ENCODE measurements around the gene PDCD11.

Gene PDCD11

GRCh38 chr10:103449208-103450144 lies 53.0 kb downstream of the PDCD11 start:
- DNase-seq (ENCODE audit: low read depth, low spot score): no peak

GRCh38 chr10:103450201-103450695 lies 53.8 kb downstream of the PDCD11 start:
- no peak for DNase-seq (ENCODE audit: low read depth, low spot score)

DNA sequence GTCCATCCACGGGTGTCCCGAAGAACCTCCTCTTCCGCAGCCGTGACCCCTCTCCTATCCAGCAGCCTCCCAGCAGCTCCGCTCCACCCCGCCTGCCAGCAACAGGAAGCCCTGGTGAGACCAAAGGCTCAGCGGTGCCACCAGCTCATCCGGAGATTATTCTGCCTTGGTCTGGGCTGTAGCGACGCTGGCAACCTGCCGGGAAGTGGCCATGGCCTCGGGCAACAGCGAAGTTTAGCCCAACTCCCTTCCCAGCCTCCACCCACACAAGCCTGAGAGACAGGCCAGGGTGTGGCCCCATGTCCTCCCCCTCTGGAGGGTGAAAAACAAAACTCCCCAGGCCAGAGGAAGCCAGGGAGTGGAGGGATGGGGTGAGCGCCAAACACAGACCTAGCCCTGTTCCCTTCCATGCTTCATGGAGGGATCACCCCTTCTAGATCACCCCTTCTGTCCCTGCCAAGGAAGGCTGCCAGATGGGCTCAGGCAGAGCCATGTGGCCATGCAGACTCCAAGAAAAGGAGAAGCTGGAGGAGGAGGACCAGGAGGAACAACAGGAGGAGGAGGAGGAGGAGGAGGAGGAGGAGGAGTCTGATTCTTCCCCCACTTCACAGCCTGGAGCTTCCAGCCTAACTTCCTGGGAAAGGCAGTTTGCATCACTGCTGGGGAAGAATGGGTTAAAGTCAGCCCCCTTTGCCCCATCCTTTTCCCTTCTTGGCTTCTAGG lies 54.8 kb downstream of the PDCD11 start:
- peak; percentile 38 for DNase-seq (ENCODE audit: low read depth, low spot score)

- peak; percentile 80 for DNase-seq (ENCODE audit: low read depth, low spot score)
These were observed 55.5 kb downstream of the PDCD11 start, which contains the start of gene CALHM2 for GRCh38 chr10:103451831-103452505. Gene CALHM2, minus strand, starts transcription at chr10:103452370. Its CDS starts 2,429 bp downstream, at chr10:103449941.

GRCh38 chr10:103452506-103453230 lies 56.2 kb downstream of the PDCD11 start:
- no peak for DNase-seq (ENCODE audit: low read depth, low spot score)

DNA sequence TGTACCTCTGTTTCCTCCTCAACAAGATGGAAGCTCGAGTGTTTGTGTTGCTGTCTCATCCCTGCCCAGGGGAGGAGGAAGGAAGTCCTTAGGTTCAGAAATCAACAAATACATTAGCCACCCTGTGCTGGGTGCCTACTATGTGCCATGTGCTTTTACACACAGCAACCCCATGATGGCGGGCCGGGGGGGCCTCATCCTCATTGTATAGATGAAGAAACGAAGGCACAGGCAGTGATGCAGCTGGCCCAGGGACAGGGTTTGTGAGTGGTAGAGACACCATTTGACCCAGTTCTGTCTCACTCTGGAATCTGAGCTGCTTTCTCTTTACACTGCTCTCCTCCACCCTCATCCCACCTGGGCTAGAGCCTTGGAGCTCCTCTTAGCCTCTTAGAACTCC lies 57.6 kb downstream of the PDCD11 start:
- DNase-seq (ENCODE audit: low read depth, low spot score): no peak

DNA sequence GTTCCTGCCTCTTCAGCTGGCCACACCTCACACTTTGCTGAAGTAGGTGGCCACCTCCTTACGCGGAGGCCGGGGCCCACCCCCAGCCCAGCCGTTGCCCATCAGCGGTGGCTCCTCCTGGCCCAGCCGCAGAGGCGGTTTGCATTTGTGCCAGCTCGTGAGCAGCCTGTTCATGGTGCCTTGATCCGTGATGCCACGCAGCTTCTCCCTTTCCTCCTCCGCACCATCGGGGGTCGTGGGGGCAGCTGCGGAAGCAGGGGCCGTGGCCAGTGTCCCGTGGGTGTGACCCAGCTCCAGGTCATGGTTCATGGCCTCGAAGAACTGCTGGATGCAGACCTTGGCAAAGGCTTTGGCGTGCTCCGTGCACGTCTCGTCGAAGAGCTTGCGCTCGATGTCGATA lies 58.8 kb downstream of the PDCD11 start:
- DNase-seq (ENCODE audit: low read depth, low spot score): no peak

DNA sequence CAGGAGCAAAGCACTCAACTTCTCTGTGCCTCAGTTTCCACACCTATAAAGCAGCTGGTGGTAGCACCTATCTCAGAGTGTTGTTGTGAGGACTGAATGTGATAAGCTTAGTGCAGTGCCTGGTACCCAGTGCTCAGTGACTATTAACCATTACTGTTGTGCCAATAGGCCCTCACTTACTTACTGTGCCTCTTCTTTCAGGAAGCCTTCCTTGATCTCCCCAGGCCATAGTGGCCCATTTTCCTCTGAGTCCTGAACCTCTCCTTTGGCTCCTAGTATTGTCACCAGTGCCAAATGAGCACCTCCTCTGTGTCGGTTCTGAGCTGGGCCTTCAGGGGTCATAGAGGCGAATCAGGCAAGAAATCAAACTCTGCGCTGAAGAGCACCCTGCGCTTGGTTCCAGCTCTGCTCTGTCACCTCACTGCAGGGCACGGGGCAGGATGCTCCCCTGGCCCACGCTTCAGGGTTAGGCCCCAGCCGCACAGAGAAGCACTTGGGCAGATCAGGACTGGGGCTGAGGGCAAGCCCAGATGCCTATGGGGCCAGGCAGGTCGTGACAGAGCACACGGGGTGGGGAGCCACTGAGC lies 59.7 kb downstream of the PDCD11 start:
- DNase-seq (ENCODE audit: low read depth, low spot score): no peak

DNA sequence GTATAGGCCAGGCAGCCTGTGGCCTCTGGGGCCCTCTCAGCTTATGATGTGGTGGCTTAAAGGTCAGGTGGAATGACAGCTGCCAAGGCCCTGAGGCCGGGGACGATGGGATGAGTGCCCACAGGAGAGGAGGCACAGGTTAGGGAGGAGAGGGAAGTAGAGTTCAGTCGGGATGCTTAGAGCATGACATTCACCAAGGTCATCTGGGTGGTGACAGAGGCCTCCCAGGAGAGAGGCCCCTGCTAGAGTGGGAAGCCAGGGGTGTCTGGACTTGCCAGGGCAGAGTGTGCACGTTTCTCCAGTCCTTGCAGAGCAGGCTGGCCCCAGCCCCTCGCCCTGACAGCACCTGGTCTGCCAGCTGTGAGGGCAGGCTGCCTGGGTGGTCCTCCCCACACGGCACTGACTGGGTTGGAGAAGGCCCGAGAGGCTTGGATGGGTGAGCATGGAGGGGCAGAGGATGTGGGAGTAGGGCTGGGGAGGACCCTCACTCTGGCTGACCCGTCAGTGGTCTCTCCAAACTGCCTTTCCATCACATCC lies 60.8 kb downstream of the PDCD11 start:
- no peak for DNase-seq (ENCODE audit: low read depth, low spot score)

GRCh38 chr10:103457896-103458583 lies 61.6 kb downstream of the PDCD11 start:
- DNase-seq (ENCODE audit: low read depth, low spot score): no peak

- no peak for DNase-seq (ENCODE audit: low read depth, low spot score)
These were observed 62.3 kb downstream of the PDCD11 start, which contains the start of gene CALHM1 for GRCh38 chr10:103458720-103459119. Gene CALHM1, minus strand, starts transcription at chr10:103458900. Its CDS starts 149 bp downstream, at chr10:103458751.

DNA sequence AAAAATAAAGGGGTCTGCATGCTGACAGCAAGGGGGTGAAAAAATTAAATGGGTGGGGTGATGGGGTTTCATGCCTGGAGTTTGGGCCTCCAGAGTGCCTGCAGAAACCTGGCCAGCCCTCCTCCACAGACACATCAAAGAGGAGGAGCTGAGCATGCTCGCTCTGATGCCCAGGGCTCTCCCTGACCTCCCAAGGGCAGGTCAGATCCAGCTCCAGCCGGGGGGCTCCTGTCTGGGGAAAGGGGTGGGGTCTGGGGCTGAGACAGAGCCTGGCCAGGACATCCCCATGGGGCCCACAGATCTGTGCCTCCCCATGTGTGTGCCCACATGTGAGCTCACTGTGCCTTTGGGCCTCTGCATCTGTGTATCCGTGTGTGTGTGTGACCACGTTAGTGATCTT lies 63.2 kb downstream of the PDCD11 start:
- DNase-seq (ENCODE audit: low read depth, low spot score): no peak

- no peak for DNase-seq (ENCODE audit: low read depth, low spot score)
These were observed 67.1 kb downstream of the PDCD11 start for GRCh38 chr10:103463499-103463898.

DNA sequence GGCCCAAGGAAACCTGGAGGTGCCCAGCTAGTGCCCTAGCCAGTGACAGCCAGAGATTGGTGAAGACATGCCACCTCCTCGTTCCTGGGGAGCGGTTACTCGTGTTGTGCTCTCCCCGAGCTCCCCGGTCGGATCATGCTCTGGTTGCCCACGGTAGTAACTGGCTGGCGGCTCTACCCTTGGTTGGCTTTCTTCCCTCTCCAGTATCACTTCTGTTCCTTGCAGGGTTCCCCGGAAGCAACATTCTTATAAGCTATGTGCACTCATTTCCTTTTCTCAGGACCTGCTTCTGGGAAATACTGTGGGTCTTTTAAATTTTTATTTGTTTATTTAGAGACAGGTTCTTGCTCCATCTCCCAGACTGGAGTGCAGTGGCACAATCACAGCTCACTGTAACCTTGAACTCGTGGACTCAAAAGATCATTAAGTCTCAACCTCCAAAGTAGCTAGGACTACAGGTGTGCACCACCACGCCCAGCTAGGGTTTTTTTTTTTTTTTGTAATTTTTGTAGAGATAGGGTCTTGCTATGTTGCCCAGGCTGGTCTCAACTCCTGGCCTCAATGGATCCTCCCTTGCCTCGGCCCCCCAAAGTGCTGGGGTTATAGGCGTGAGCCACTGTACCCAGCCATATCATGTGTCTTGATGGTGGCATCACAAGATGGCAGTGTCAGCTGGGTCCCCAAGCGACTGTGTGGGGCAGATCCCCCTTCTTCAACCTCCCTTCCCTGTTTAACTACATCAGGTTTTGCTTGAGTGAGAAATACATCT lies 69.2 kb downstream of the PDCD11 start:
- no peak for DNase-seq (ENCODE audit: low read depth, low spot score)

DNA sequence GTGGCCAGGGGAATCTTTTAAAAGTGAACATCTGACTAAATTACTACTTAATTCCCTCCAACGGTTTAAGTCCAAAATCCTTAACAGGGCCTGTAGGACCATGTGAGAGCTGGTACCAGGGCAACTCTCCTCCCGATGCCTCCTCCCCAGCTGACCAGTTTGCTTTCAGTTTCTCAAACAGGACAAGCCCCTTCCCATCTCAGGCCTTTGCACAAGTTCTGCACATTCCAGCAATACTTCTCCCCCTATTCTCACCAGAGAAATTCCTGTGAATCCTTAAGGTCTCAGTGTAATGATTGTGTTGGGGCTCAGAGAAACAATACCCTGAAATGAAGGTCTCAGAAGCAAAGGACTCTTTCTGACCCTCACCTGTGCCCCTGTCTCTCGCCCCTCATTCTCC lies 70.3 kb downstream of the PDCD11 start:
- DNase-seq (ENCODE audit: low read depth, low spot score): peak; percentile 73

DNA sequence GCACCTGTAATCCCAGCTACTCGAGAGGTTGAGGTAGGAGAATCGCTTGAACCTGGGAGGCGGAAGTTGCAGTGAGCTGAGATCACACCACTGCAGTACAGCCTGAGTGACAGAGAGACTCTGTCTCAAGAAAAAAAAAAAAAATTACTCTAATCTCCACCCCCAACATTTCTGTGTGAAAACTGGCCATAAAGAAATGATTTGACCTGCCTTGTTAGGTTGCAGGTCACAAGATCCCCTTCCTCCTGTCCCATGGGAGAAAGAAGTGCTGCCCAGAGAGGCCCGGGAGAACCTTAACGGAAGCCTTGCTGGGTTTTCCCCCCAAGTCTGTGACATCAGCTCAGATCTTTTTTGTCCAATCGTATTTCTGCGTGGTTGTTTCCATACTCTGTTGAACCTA lies 71.0 kb downstream of the PDCD11 start:
- DNase-seq (ENCODE audit: low read depth, low spot score): no peak

GRCh38 chr10:103469201-103469600 lies 72.8 kb downstream of the PDCD11 start:
- DNase-seq (ENCODE audit: low read depth, low spot score): no peak

DNA sequence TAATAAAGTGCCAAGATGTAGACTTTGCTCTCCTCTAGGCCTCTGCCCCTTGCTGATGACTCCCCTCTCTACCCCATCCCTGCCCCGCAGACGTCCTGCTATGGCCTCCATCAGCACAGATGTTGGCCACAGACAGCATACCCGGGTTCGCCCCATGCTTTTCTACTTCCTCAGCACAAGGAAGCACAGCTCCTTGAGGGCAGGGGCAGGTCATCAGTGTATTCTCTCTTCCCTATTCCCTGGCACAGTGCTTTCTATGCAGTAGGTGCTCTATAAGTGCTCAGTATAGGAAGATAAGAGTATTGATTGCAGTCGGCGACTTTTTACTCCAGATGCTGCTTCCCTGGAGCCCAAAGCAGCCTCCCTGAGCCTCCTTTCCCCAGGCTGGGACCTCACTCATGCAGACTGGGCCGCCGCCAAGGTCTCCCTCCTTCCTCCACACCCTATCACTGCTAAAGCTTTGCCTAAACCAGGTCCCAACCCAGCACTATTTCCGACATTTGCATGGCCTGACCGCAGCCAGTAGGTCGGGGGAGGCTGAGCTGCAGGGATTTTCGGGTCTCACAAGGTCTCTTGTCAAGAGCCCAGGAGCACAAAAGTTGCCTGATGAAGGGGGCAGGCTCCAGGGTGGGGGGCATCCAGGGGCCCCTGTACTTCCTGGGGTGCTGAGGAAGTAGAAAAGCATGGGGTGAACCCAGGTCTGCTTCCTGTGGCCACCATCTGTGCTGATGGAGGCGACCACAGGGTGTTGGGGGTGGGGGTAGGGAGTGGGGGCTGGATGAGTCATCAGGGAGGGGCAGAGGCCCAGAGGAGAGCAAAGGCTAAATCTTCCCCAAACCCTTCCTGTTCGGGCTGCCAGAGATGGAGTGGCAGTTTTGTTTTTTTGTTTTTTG lies 74.6 kb downstream of the PDCD11 start:
- no peak for DNase-seq (ENCODE audit: low read depth, low spot score)
